ENCODE measurements around the gene CTNND2. TPM values are rescaled to one million over a fixed set of nuclear protein-coding genes. Genes with fewer than 3 reads are reported as not detected.

The CTNND2 gene
- total RNA-seq, 2 experiments from 2014 or later: 0.20 TPM; not detected in 1

GRCh38 chr5:11040345-11040744, 863.9 kb downstream of the CTNND2 start:
- Histone ChIP-seq H3K27me3 (ENCODE audit: control insufficient read depth in 1 of 2, insufficient read depth in 2 of 2, low read length in 2 of 2) (peaks cover 0 to 5% of the 10 kb centered on the region in 2 experiments), H3K9me3 (ENCODE audit: control insufficient read depth in 1 of 2, insufficient read depth in 1 of 2, low read length in 2 of 2) (no peaks in the 10 kb centered on the region), H3K36me3 (ENCODE audit: insufficient read depth, low read length) (no peaks in the 10 kb centered on the region), H3K27ac (ENCODE audit: low read depth in 1 of 2, low read length in 2 of 2) (no peak overlapping the region), H3K4me3 (ENCODE audit: low read length) (no peak overlapping the region), H3K4me1 (ENCODE audit: insufficient read depth, low read length) (no peaks in the 10 kb centered on the region)
- POLR2A ChIA-PET: no interaction called here
- Mint-ChIP-seq H3K4me3 (no peak overlapping the region), H3K4me1 (ENCODE audit: low read depth) (no peaks in the 10 kb centered on the region), H3K9me3 (no peaks in the 10 kb centered on the region), H3K27me3 (peaks cover 4% of the 10 kb centered on the region), H3K36me3 (ENCODE audit: low read depth) (no peaks in the 10 kb centered on the region), H3K27ac (no peak overlapping the region)
- intact Hi-C loops (cut with DNase I, micrococcal nuclease): no loop called here
- ATAC-seq (ENCODE audit: poor library complexity) (no peak), DNase-seq (no peak)
- TF ChIP-seq, protein P1, sequence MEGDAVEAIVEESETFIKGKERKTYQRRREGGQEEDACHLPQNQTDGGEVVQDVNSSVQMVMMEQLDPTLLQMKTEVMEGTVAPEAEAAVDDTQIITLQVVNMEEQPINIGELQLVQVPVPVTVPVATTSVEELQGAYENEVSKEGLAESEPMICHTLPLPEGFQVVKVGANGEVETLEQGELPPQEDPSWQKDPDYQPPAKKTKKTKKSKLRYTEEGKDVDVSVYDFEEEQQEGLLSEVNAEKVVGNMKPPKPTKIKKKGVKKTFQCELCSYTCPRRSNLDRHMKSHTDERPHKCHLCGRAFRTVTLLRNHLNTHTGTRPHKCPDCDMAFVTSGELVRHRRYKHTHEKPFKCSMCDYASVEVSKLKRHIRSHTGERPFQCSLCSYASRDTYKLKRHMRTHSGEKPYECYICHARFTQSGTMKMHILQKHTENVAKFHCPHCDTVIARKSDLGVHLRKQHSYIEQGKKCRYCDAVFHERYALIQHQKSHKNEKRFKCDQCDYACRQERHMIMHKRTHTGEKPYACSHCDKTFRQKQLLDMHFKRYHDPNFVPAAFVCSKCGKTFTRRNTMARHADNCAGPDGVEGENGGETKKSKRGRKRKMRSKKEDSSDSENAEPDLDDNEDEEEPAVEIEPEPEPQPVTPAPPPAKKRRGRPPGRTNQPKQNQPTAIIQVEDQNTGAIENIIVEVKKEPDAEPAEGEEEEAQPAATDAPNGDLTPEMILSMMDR (IDR thresholded peaks at IDR 0.05): no peak
- CTCF ChIA-PET: no interaction called here

- Mint-ChIP-seq H3K9me3 (no peaks in the 10 kb centered on the region), H3K4me3 (no peak overlapping the region), H3K27me3 (peaks cover 11% of the 10 kb centered on the region), H3K27ac (no peak overlapping the region), H3K36me3 (ENCODE audit: low read depth) (no peaks in the 10 kb centered on the region), H3K4me1 (ENCODE audit: low read depth) (no peaks in the 10 kb centered on the region)
- intact Hi-C loops (cut with DNase I, micrococcal nuclease): no loop called here
- H3K27me3 ChIP-seq (ENCODE audit: control insufficient read depth in 1 of 2, insufficient read depth in 2 of 2, low read length in 2 of 2): peaks cover 0 to 5% of the 10 kb centered on the region in 2 experiments
- ChIA-PET CTCF (interaction anchor here (0.6 kb wide), 1 partner anchor 162 kb away, joined by 3 read pairs; no protein-coding TSS in a partner anchor), POLR2A (no interaction called here)
- H3K4me3 ChIP-seq (ENCODE audit: low read length): no peak overlapping the region
- H3K27ac ChIP-seq (ENCODE audit: low read depth in 1 of 2, low read length in 2 of 2): no peak overlapping the region
- H3K4me1 ChIP-seq (ENCODE audit: insufficient read depth, low read length): no peaks in the 10 kb centered on the region
- no peak for ATAC-seq (ENCODE audit: poor library complexity)
- no peak for DNase-seq
- no peaks in the 10 kb centered on the region for H3K9me3 ChIP-seq (ENCODE audit: control insufficient read depth in 1 of 2, insufficient read depth in 1 of 2, low read length in 2 of 2)
- H3K36me3 ChIP-seq (ENCODE audit: insufficient read depth, low read length): no peaks in the 10 kb centered on the region
- TF ChIP-seq, protein P1 (IDR thresholded peaks at IDR 0.05): no peak
Measured at GRCh38 chr5:11038772-11039171, 865.5 kb downstream of the CTNND2 start.

- Histone ChIP-seq H3K27ac (ENCODE audit: low read depth in 1 of 2, low read length in 2 of 2) (no peak overlapping the region), H3K4me1 (ENCODE audit: insufficient read depth, low read length) (no peaks in the 10 kb centered on the region), H3K27me3 (ENCODE audit: control insufficient read depth in 1 of 2, insufficient read depth in 2 of 2, low read length in 2 of 2) (peaks cover 0 to 5% of the 10 kb centered on the region in 2 experiments), H3K9me3 (ENCODE audit: control insufficient read depth in 1 of 2, insufficient read depth in 1 of 2, low read length in 2 of 2) (no peaks in the 10 kb centered on the region), H3K4me3 (ENCODE audit: low read length) (no peak overlapping the region), H3K36me3 (ENCODE audit: insufficient read depth, low read length) (no peaks in the 10 kb centered on the region)
- H3K27ac Mint-ChIP-seq: no peak overlapping the region
- intact Hi-C loops (cut with DNase I, micrococcal nuclease): no loop called here
- TF ChIP-seq, protein P1 (IDR thresholded peaks at IDR 0.05): no peak
- H3K9me3 Mint-ChIP-seq: no peaks in the 10 kb centered on the region
- H3K4me3 Mint-ChIP-seq: no peak overlapping the region
- no peak for ATAC-seq (ENCODE audit: poor library complexity)
- ChIA-PET CTCF (interaction anchor here (0.6 kb wide), 1 partner anchor 161 kb away, joined by 3 read pairs; no protein-coding TSS in a partner anchor), POLR2A (no interaction called here)
- H3K27me3 Mint-ChIP-seq: peaks cover 11% of the 10 kb centered on the region
- no peaks in the 10 kb centered on the region for H3K4me1 Mint-ChIP-seq (ENCODE audit: low read depth)
- no peaks in the 10 kb centered on the region for H3K36me3 Mint-ChIP-seq (ENCODE audit: low read depth)
- no peak for DNase-seq
Measured at GRCh38 chr5:11037941-11038340, 866.3 kb downstream of the CTNND2 start.

Measured in CD4-positive, alpha-beta T cell (primary cell).